Natural killer cell (primary cell): ENCODE results near the gene SIGLEC1. TPM values are rescaled to one million over a fixed set of nuclear protein-coding genes. Genes with fewer than 3 reads are reported as not detected.

ENCODE experiments used
- ATAC-seq, 3 donors: fragments of 150-1000 bp in 2 of 3; fragments of 200-7000 bp in 1 of 3; cut with Tn5 transposase; 1 replicate in 1 of 3; 2 replicates in 2 of 3; pipeline ENCODE4 v1.10.0; 2021; ENCODE audit warnings: mild to moderate bottlenecking in 2 of 3, moderate library complexity in 2 of 3
- DNase-seq, 2 donors: peaks; one replicate each; pipeline versions ENCODE4 v3.0.0 to v3.0.0-alpha.2; 2013 to 2021; ENCODE audit warnings: mixed read lengths in 1 of 2
- H3K27ac ChIP-seq: one replicate; pipeline ENCODE4 v1.5.1; 2013; ENCODE audit warnings: mild to moderate bottlenecking, low read length
- H3K27me3 ChIP-seq: one replicate; pipeline ENCODE4 v1.6.1; 2013; ENCODE audit warnings: low read length; ENCODE audit not compliant: control insufficient read depth, insufficient read depth
- H3K36me3 ChIP-seq: one replicate; pipeline ENCODE4 v1.6.1; 2013; ENCODE audit warnings: low read length; ENCODE audit not compliant: control insufficient read depth, insufficient read depth
- H3K4me1 ChIP-seq: one replicate; pipeline ENCODE4 v1.6.1; 2013; ENCODE audit warnings: low read length; ENCODE audit not compliant: control insufficient read depth, insufficient read depth
- H3K4me3 ChIP-seq: one replicate; pipeline ENCODE4 v1.5.1; 2013; ENCODE audit warnings: low read length
- H3K9me3 ChIP-seq: one replicate; pipeline ENCODE4 v1.6.1; 2013; ENCODE audit warnings: low read length; ENCODE audit not compliant: control insufficient read depth, insufficient read depth
- H3K27ac Mint-ChIP-seq, 2 donors: one replicate each; pipeline ENCODE4 v1.8.0; 2022; ENCODE audit warnings: mild to moderate bottlenecking in 2 of 2, mixed read lengths in 2 of 2, moderate library complexity in 1 of 2
- H3K27me3 Mint-ChIP-seq, 2 donors: one replicate each; pipeline ENCODE4 v1.8.0; 2022; ENCODE audit warnings: low read depth in 2 of 2, mixed read lengths in 2 of 2
- H3K36me3 Mint-ChIP-seq: one replicate; pipeline ENCODE4 v1.8.0; 2022; ENCODE audit warnings: mixed read lengths
- H3K4me1 Mint-ChIP-seq, 2 donors: one replicate each; pipeline ENCODE4 v1.8.0; 2022; ENCODE audit warnings: mixed read lengths in 2 of 2
- H3K4me3 Mint-ChIP-seq: one replicate; pipeline ENCODE4 v1.8.0; 2022; ENCODE audit warnings: mild to moderate bottlenecking, moderate library complexity, mixed read lengths
- H3K9me3 Mint-ChIP-seq, 2 donors: one replicate each; pipeline ENCODE4 v1.8.0; 2022; ENCODE audit warnings: mixed read lengths in 2 of 2
- WGBS: methylation state at CpG from one replicate; pipeline ENCODE4 v1.1.7; 2013; ENCODE audit warnings: missing lambda C conversion rate; ENCODE audit not compliant: insufficient coverage; 5-methylcytosine and 5-hydroxymethylcytosine counted together
- intact Hi-C: fragments of 100-400 bp; cut with micrococcal nuclease; formaldehyde crosslinking; loops from one replicate; pipeline ENCODE4 v1.14.2; 2022
- total RNA-seq, 4 donors: library from RNA; stranded (reverse); fragments of 120-200 nt in 1 of 4; gene quantifications; one replicate each; pipeline versions ENCODE4 v1.2.3 to v1.2.4, GENCODE V29; 2013 to 2022
- TF ChIP-seq, protein P1 (sequence below): fragments of 200-600 bp; IDR thresholded peaks from one replicate; pipeline ENCODE4 v1.8.0; 2022; ENCODE audit warnings: antibody characterized with exemption

Gene SIGLEC1
- total RNA-seq, 3 donors from 2014 or later (not counting 1 experiment from before 2014, with no cell fraction given) = 0.09 to 0.36 (median 0.30) TPM

DNA sequence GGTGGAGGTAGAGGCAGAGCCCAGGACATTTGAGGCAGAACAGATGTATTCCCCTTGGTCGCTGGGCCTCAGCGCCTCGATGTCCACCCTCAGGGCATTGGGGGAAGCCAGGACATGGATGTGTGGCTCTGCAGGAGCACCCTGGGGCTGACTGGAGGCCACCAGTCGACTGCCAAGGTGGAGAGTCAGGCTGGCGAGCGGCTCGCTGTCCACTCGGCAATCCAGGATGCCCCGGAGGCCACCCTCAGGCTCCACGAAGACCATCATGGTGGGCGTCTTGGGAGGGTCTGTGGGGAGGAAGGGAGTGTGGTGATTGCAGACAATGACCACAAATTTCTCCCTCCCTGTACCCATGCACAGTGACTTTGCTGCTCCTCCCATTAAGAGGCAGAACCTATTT, 22.4 kb downstream of the SIGLEC1 start:
- Mint-ChIP-seq H3K36me3 (no peaks in the 10 kb centered on the region), H3K4me3 (no peak overlapping the region), H3K27me3 (peaks cover 16 to 19% of the 10 kb centered on the region in 2 donors), H3K27ac (no peak overlapping the region), H3K4me1 (no peaks in the 10 kb centered on the region), H3K9me3 (no peaks in the 10 kb centered on the region)
- Histone ChIP-seq H3K4me3 (no peak overlapping the region), H3K36me3 (no peaks in the 10 kb centered on the region), H3K27me3 (no peaks in the 10 kb centered on the region), H3K9me3 (no peaks in the 10 kb centered on the region), H3K4me1 (no peaks in the 10 kb centered on the region), H3K27ac (no peak overlapping the region)
- no peak for ATAC-seq
- WGBS = 88% methylated on average over 9 of the region's 11 CpGs
- intact Hi-C loops = no loop called here
- DNase-seq = no peak
- TF ChIP-seq, protein P1, sequence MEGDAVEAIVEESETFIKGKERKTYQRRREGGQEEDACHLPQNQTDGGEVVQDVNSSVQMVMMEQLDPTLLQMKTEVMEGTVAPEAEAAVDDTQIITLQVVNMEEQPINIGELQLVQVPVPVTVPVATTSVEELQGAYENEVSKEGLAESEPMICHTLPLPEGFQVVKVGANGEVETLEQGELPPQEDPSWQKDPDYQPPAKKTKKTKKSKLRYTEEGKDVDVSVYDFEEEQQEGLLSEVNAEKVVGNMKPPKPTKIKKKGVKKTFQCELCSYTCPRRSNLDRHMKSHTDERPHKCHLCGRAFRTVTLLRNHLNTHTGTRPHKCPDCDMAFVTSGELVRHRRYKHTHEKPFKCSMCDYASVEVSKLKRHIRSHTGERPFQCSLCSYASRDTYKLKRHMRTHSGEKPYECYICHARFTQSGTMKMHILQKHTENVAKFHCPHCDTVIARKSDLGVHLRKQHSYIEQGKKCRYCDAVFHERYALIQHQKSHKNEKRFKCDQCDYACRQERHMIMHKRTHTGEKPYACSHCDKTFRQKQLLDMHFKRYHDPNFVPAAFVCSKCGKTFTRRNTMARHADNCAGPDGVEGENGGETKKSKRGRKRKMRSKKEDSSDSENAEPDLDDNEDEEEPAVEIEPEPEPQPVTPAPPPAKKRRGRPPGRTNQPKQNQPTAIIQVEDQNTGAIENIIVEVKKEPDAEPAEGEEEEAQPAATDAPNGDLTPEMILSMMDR = no peak

DNA sequence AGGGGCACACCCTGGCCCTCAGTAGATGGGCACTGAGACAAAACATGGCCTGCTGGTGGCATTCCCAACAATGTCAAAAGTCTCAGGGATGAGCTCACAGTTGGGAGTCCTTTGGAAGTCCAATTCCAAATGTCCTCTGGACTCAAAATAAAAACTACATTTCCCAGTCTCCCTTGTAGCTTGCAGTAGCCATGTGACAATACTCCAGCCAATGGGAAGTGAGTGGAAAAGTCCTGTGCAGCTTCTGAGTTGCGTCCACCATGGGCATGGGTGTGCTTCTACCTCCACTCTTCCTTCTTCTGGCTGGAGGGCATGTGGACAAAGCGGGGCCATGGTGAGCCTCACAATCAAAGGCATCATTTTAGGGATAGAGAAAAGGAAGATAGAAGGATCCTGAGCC, 24.7 kb downstream of the SIGLEC1 start:
- peaks cover 26 to 35% of the 10 kb centered on the region in 2 donors for H3K27me3 Mint-ChIP-seq
- Histone ChIP-seq H3K27ac (no peak overlapping the region), H3K4me3 (no peak overlapping the region), H3K9me3 (no peaks in the 10 kb centered on the region), H3K36me3 (no peaks in the 10 kb centered on the region), H3K27me3 (peaks cover 2% of the 10 kb centered on the region), H3K4me1 (no peaks in the 10 kb centered on the region)
- intact Hi-C loops = no loop called here
- H3K4me3 Mint-ChIP-seq = no peak overlapping the region
- 55% methylated on average over 1 of the region's 2 CpGs for WGBS
- H3K9me3 Mint-ChIP-seq = no peaks in the 10 kb centered on the region
- ATAC-seq (no peak), DNase-seq (no peak)
- TF ChIP-seq, protein P1 = no peak
- no peaks in the 10 kb centered on the region for H3K36me3 Mint-ChIP-seq
- H3K4me1 Mint-ChIP-seq = no peaks in the 10 kb centered on the region
- H3K27ac Mint-ChIP-seq = no peak overlapping the region

DNA sequence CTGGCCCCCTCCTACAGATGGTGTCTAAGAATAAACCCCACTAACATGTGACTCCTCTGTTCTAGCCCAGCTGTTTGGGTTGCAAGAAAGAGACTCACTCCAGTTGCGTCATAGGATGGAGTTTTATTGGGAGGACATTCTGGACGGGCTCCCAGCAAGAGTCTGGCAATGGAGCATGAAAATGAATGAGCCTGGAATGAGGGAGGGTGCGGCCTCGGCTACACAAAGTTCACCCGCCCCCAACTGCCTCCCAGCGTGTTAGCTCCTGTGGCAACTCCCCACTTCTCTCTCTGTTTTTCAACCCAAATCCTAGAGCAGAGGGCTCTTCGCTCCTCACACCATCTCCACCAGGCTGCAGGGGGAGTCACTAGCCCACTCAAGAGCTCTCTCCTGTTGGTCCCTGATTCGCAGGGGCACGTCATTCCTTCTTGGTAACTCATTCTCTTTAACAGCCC, 25.5 kb downstream of the SIGLEC1 start:
- Histone ChIP-seq H3K4me3 (no peak overlapping the region), H3K36me3 (no peaks in the 10 kb centered on the region), H3K4me1 (no peaks in the 10 kb centered on the region), H3K27me3 (peaks cover 6% of the 10 kb centered on the region), H3K27ac (no peak overlapping the region), H3K9me3 (no peaks in the 10 kb centered on the region)
- H3K36me3 Mint-ChIP-seq = no peaks in the 10 kb centered on the region
- intact Hi-C loops = no loop called here
- H3K27me3 Mint-ChIP-seq = peaks cover 26 to 35% of the 10 kb centered on the region in 2 donors
- H3K4me1 Mint-ChIP-seq = no peaks in the 10 kb centered on the region
- WGBS = 82% methylated on average over 9 of the region's 9 CpGs
- H3K27ac Mint-ChIP-seq = no peak overlapping the region
- H3K4me3 Mint-ChIP-seq = no peak overlapping the region
- TF ChIP-seq, protein P1 = no peak
- DNase-seq (no peak), ATAC-seq (no peak)
- no peaks in the 10 kb centered on the region for H3K9me3 Mint-ChIP-seq

DNA sequence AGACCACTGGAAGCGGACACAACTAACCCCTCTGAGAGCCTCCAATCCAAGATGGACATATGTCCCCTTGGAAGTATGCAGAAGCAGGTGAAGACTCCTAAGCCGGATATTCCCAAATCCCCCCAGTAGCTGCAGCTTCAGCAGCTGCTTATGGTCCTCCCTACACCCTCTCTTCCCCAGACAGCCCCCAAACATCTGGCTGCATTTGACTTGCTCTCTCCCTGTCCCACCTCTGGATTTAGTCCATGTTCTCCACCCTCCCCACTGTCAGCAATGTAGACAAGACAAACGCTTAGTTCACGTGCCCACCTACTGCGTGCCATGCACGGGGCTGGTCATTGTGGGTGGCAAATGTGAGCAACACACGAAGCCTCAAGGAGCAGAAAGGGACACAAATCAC, 26.0 kb downstream of the SIGLEC1 start:
- no peak overlapping the region for H3K27ac Mint-ChIP-seq
- no peak overlapping the region for H3K4me3 Mint-ChIP-seq
- H3K9me3 ChIP-seq = no peaks in the 10 kb centered on the region
- 88% methylated on average over 7 of the region's 7 CpGs for WGBS
- TF ChIP-seq, protein P1 = no peak
- DNase-seq (no peak), ATAC-seq (no peak)
- no peaks in the 10 kb centered on the region for H3K9me3 Mint-ChIP-seq
- no peaks in the 10 kb centered on the region for H3K36me3 ChIP-seq
- H3K36me3 Mint-ChIP-seq = no peaks in the 10 kb centered on the region
- H3K27me3 Mint-ChIP-seq = peaks cover 27 to 35% of the 10 kb centered on the region in 2 donors
- peaks cover 3% of the 10 kb centered on the region for H3K4me1 ChIP-seq
- peaks cover 10% of the 10 kb centered on the region for H3K27me3 ChIP-seq
- intact Hi-C loops = no loop called here
- no peak overlapping the region for H3K27ac ChIP-seq
- H3K4me3 ChIP-seq = no peak overlapping the region
- peaks cover 0 to 1% of the 10 kb centered on the region in 2 donors for H3K4me1 Mint-ChIP-seq
